Keratinocyte (primary cell): ENCODE data around the gene UBA52. TPM values are rescaled to one million over a fixed set of nuclear protein-coding genes. Genes with fewer than 3 reads are reported as not detected.

Experiments
- DNase-seq: peaks from one replicate; pipeline ENCODE4 v3.0.0-alpha.2; 2011; ENCODE audit warnings: low read depth, missing footprints, low spot score
- FAIRE-seq: peaks from 2 replicates; lab custom pipeline; 2011; peaks lifted over from hg19 to GRCh38; lab: Jason Lieb, UNC
- H2AFZ ChIP-seq: 2 replicates; pipeline ENCODE4 v1.6.0; 2012; ENCODE audit warnings: low read length, control low read depth, inconsistent platforms; ENCODE audit not compliant: control insufficient read depth
- H3K27ac ChIP-seq: 2 replicates; pipeline ENCODE4 v1.5.1; 2011; ENCODE audit warnings: low read length; ENCODE audit not compliant: control insufficient read depth, insufficient read depth
- H3K27me3 ChIP-seq: 3 replicates; pipeline ENCODE4 v1.6.0; 2011; ENCODE audit warnings: low read length; ENCODE audit not compliant: control insufficient read depth, insufficient read depth; ENCODE audit errors: extremely low read depth
- H3K36me3 ChIP-seq, 2 experiments: 2 replicates in 1 of 2; 3 replicates in 1 of 2; pipeline ENCODE4 v1.5.1; 2011; ENCODE audit warnings: low read length in 2 of 2, mild to moderate bottlenecking in 1 of 2; ENCODE audit not compliant: control insufficient read depth in 2 of 2, insufficient read depth in 2 of 2; ENCODE audit errors: extremely low read depth in 1 of 2
- H3K4me1 ChIP-seq: 3 replicates; pipeline ENCODE4 v1.5.1; 2011; ENCODE audit warnings: low read length; ENCODE audit not compliant: control insufficient read depth, insufficient read depth; ENCODE audit errors: extremely low read depth
- H3K4me2 ChIP-seq: 3 replicates; pipeline ENCODE4 v1.6.0; 2011; ENCODE audit warnings: low read depth, low read length; ENCODE audit not compliant: control insufficient read depth, insufficient read depth; ENCODE audit errors: extremely low read depth
- H3K4me3 ChIP-seq, 3 experiments: fragments of 200-600 bp in 1 of 3; sonication (generic) in 1 of 3; 2 replicates in 2 of 3; 3 replicates in 1 of 3; pipeline ENCODE4 v1.5.1; 2011 to 2016; ENCODE audit warnings: low read length in 3 of 3, mild to moderate bottlenecking in 3 of 3, control low read depth in 2 of 3, inconsistent platforms in 1 of 3, low read depth in 1 of 3, mixed read lengths in 1 of 3, mixed run types in 1 of 3, moderate library complexity in 1 of 3; ENCODE audit not compliant: control insufficient read depth in 2 of 3, insufficient read depth in 2 of 3; ENCODE audit errors: extremely low read depth in 1 of 3
- H3K79me2 ChIP-seq: 2 replicates; pipeline ENCODE4 v1.6.0; 2012; ENCODE audit warnings: low read length; ENCODE audit not compliant: control insufficient read depth, insufficient read depth
- H3K9ac ChIP-seq: 3 replicates; pipeline ENCODE4 v1.6.0; 2011; ENCODE audit warnings: low read length; ENCODE audit not compliant: control insufficient read depth, insufficient read depth; ENCODE audit errors: extremely low read depth
- H3K9me1 ChIP-seq: 3 replicates; pipeline ENCODE4 v1.6.0; 2011; ENCODE audit warnings: low read length; ENCODE audit not compliant: control insufficient read depth, insufficient read depth; ENCODE audit errors: extremely low read depth
- H3K9me3 ChIP-seq: 2 replicates; pipeline ENCODE4 v1.5.1; 2012; ENCODE audit warnings: low read depth, low read length; ENCODE audit not compliant: control insufficient read depth
- H4K20me1 ChIP-seq: 3 replicates; pipeline ENCODE4 v1.6.0; 2011; ENCODE audit warnings: low read length; ENCODE audit not compliant: control insufficient read depth, insufficient read depth; ENCODE audit errors: extremely low read depth
- CTCF ChIP-seq, 3 experiments: IDR thresholded peaks in 1 of 3; conservative IDR thresholded peaks in 1 of 3; optimal IDR thresholded peaks in 1 of 3; 2 replicates in 2 of 3; 3 replicates in 1 of 3; pipeline versions ENCODE3 to v1.5.1; 2011; ENCODE audit warnings: low read length in 3 of 3, mild to moderate bottlenecking in 3 of 3, moderate library complexity in 2 of 3, control low read depth in 1 of 3, inconsistent platforms in 1 of 3; ENCODE audit not compliant: insufficient read depth in 2 of 3; ENCODE audit errors: extremely low read depth in 1 of 3
- EZH2 ChIP-seq: IDR thresholded peaks from one replicate; pipeline ENCODE4 v1.6.1; 2012; ENCODE audit warnings: inconsistent platforms, mild to moderate bottlenecking, low read length, moderate library complexity
- dilution Hi-C: fragments of 300-500 bp; cut with MboI; formaldehyde crosslinking; loops from one replicate; pipeline ENCODE4 v1.7.0; 2020; ENCODE audit warnings: low sequenced_read_pairs; ENCODE audit not compliant: extremely low pct_ligation_motif_present
- polyA plus RNA-seq, 5 experiments: library from polyadenylated mRNA; depleted of rRNA in 3 of 5; stranded (reverse) in 3 of 5; stranded (forward) in 1 of 5; unstranded in 1 of 5; fragments of >200 nt; gene quantifications; 1 replicate in 1 of 5; 2 replicates in 3 of 5; 3 replicates in 1 of 5; pipeline versions ENCODE4 v1.2.1 to v1.2.3, GENCODE V29; 2011 to 2012; ENCODE audit warnings: missing spikeins in 2 of 5, low read depth in 1 of 5, low replicate concordance in 1 of 5

UBA52 gene
- polyA plus RNA-seq, 1 donor (not counting 4 experiments of a cell fraction or from before 2014, with no cell fraction given) = 1,376 TPM

GRCh38 chr19:18594824-18595373 lies 23.2 kb downstream of the UBA52 start:
- DNase-seq (no peak), FAIRE-seq (no peak)
- dilution Hi-C loops = no loop called here
- H3K36me3 ChIP-seq = peaks cover 5 to 8% of the 10 kb centered on the region in 2 experiments
- H3K27ac ChIP-seq = no peak overlapping the region
- no peaks in the 10 kb centered on the region for H4K20me1 ChIP-seq
- no peaks in the 10 kb centered on the region for H3K9me1 ChIP-seq
- no peaks in the 10 kb centered on the region for H3K27me3 ChIP-seq
- H3K79me2 ChIP-seq = peaks cover 6% of the 10 kb centered on the region
- peaks cover 6% of the 10 kb centered on the region for H3K4me1 ChIP-seq
- H3K4me3 ChIP-seq = peak overlapping the region; percentile 20 to 33 (median 29)
- peak overlapping the region; percentile 70 for H3K4me2 ChIP-seq
- TF ChIP-seq EZH2 (no peak), CTCF (optimal IDR thresholded peaks at IDR 0.05 in 1 of 3, IDR thresholded peaks at IDR 0.05 in 1 of 3, conservative IDR thresholded peaks at IDR 0.05 in 1 of 3; ENCODE audit: extremely low read depth in 1 of 3, insufficient read depth in 2 of 3, low read length in 3 of 3) (no peak)
- no peaks in the 10 kb centered on the region for H3K9me3 ChIP-seq
- H3K9ac ChIP-seq = no peak overlapping the region
- no peak overlapping the region for H2AFZ ChIP-seq

- DNase-seq = no peak
- Histone ChIP-seq H4K20me1 (no peaks in the 10 kb centered on the region), H3K27ac (no peak overlapping the region), H3K9ac (no peak overlapping the region), H3K27me3 (no peaks in the 10 kb centered on the region), H3K36me3 (peaks cover 4 to 5% of the 10 kb centered on the region in 2 experiments), H3K9me3 (no peaks in the 10 kb centered on the region), H3K79me2 (peaks cover 3% of the 10 kb centered on the region), H3K9me1 (no peaks in the 10 kb centered on the region), H3K4me2 (no peak overlapping the region), H2AFZ (no peak overlapping the region), H3K4me3 (no peak overlapping the region), H3K4me1 (peaks cover 4% of the 10 kb centered on the region)
- dilution Hi-C loops = no loop called here
- no peak for FAIRE-seq
- no peak for TF ChIP-seq CTCF (optimal IDR thresholded peaks at IDR 0.05 in 1 of 3, IDR thresholded peaks at IDR 0.05 in 1 of 3, conservative IDR thresholded peaks at IDR 0.05 in 1 of 3; ENCODE audit: extremely low read depth in 1 of 3, insufficient read depth in 2 of 3, low read length in 3 of 3)
- no peak for TF ChIP-seq EZH2
These were observed 23.8 kb downstream of the UBA52 start for GRCh38 chr19:18595475-18595874.
